Measurements from ENCODE around the gene SUGCT.

DNA sequence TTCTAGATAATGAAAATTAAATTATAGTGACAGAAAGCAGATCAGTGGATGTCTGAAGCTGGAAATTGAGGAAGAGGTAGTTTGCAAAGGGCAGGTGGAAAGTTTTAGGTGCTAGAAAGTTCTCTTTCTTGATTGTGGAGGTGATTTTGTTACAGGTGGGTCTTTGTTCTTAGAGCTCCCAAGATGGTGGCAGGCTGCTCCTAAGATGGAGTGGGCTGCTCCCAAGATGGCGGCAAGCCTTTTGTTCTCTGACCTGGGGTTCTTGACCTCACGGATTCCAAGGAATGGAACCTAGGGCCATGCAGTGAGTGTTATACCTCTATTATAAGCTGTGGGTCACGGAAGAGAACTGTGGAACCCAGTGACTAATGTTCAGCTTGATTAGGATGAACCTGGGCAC, 32.5 kb downstream of the SUGCT start:
- no peak for TF ChIP-seq POLR2AphosphoS5 (IDR thresholded peaks at IDR 0.05; ENCODE audit: low read depth, low read length)
- no peak for TF ChIP-seq POLR2A (IDR thresholded peaks at IDR 0.05; ENCODE audit: low read depth, low read length)
- no peak for TF ChIP-seq SPI1 (IDR thresholded peaks at IDR 0.05; ENCODE audit: low read depth, low read length)
- TF ChIP-seq POU2F2 (IDR thresholded peaks at IDR 0.05; ENCODE audit: low read depth, low read length): no peak
- TF ChIP-seq TAF1 (IDR thresholded peaks at IDR 0.05; ENCODE audit: low read depth, low read length): no peak
